Activated B cell treated with CpG ODN at 0.5 μM for 24 hours (primary cell): ENCODE measurements around the gene FBXW4. TPM values are rescaled to one million over a fixed set of nuclear protein-coding genes. Genes with fewer than 3 reads are reported as not detected.

Source experiments
- ATAC-seq: fragments of 200-7000 bp; cut with Tn5 transposase; one replicate; pipeline ENCODE4 v1.10.0; 2021; ENCODE audit warnings: low read depth, mild to moderate bottlenecking, moderate library complexity
- CTCF ChIA-PET: fragments of 350-600 bp; sonication (Branson Sonifier 250); formaldehyde crosslinking; loops from one replicate; lab custom pipeline; 2021; ENCODE audit warnings: antibody characterized with exemption; lab: Charles Lee
- POLR2A ChIA-PET: fragments of 350-600 bp; sonication (Branson Sonifier 250); formaldehyde crosslinking; loops from one replicate; lab custom pipeline; 2021; ENCODE audit warnings: antibody characterized with exemption; lab: Charles Lee
- DNase-seq: peaks from one replicate; pipeline ENCODE4 v3.0.0; 2022
- H3K27ac Mint-ChIP-seq: one replicate; pipeline ENCODE4 v1.8.0; 2020; ENCODE audit warnings: mixed read lengths
- H3K27me3 Mint-ChIP-seq: one replicate; pipeline ENCODE4 v1.8.0; 2021; ENCODE audit warnings: mixed read lengths
- H3K36me3 Mint-ChIP-seq: one replicate; pipeline ENCODE4 v1.8.0; 2021; ENCODE audit warnings: low read depth, mixed read lengths
- H3K4me1 Mint-ChIP-seq: one replicate; pipeline ENCODE4 v1.8.0; 2021; ENCODE audit warnings: mixed read lengths
- H3K4me3 Mint-ChIP-seq: one replicate; pipeline ENCODE4 v1.8.0; 2020; ENCODE audit warnings: mild to moderate bottlenecking, mixed read lengths
- H3K9me3 Mint-ChIP-seq: one replicate; pipeline ENCODE4 v1.8.0; 2020; ENCODE audit warnings: mixed read lengths
- CTCF ChIP-seq: fragments of 200-600 bp; IDR thresholded peaks from one replicate; pipeline ENCODE4 v1.8.0; 2022; ENCODE audit warnings: antibody characterized with exemption, mild to moderate bottlenecking
- intact Hi-C: fragments of 100-400 bp; cut with micrococcal nuclease; formaldehyde crosslinking; loops from one replicate; pipeline ENCODE4 v1.15.1; 2024
- total RNA-seq: library from RNA; stranded (reverse); gene quantifications from 2 replicates; pipeline ENCODE4 v1.2.3, GENCODE V29; 2022

FBXW4 gene
- total RNA-seq, 1 donor from 2014 or later: 74.2 TPM

- intact Hi-C loops: loop anchor here (10.0 kb wide), 1 partner anchor 511 kb away; the partner anchor contains the start of gene KAZALD1
- no peak for TF ChIP-seq CTCF
- DNase-seq: no peak
- no peaks in the 10 kb centered on the region for H3K27me3 Mint-ChIP-seq
- no peak for ATAC-seq
- CTCF ChIA-PET: no interaction called here
- peaks cover 27% of the 10 kb centered on the region for H3K36me3 Mint-ChIP-seq
- POLR2A ChIA-PET: interaction anchor here (0.6 kb wide), 2 partner anchors 16 to 17 kb away, joined by 3 to 6 read pairs; no protein-coding TSS in a partner anchor
- H3K4me3 Mint-ChIP-seq: no peak overlapping the region
- H3K9me3 Mint-ChIP-seq: peaks cover 2% of the 10 kb centered on the region
- H3K27ac Mint-ChIP-seq: no peak overlapping the region
- H3K4me1 Mint-ChIP-seq: peaks cover 4% of the 10 kb centered on the region
These were observed 119.3 kb downstream of the FBXW4 start for GRCh38 chr10:101575580-101576210.

GRCh38 chr10:101575091-101575490 lies 119.9 kb downstream of the FBXW4 start:
- no peak overlapping the region for H3K4me3 Mint-ChIP-seq
- H3K27me3 Mint-ChIP-seq: no peaks in the 10 kb centered on the region
- H3K9me3 Mint-ChIP-seq: peaks cover 2% of the 10 kb centered on the region
- peaks cover 7% of the 10 kb centered on the region for H3K4me1 Mint-ChIP-seq
- ATAC-seq (no peak), DNase-seq (no peak)
- no peak overlapping the region for H3K27ac Mint-ChIP-seq
- peaks cover 23% of the 10 kb centered on the region for H3K36me3 Mint-ChIP-seq
- intact Hi-C loops: loop anchor here (10.0 kb wide), 1 partner anchor 510 kb away; the partner anchor contains the start of gene KAZALD1
- ChIA-PET CTCF (no interaction called here), POLR2A (no interaction called here)
- TF ChIP-seq CTCF: no peak

GRCh38 chr10:101573885-101574753 lies 120.9 kb downstream of the FBXW4 start:
- no peak overlapping the region for H3K27ac Mint-ChIP-seq
- ChIA-PET CTCF (no interaction called here), POLR2A (no interaction called here)
- H3K4me1 Mint-ChIP-seq: peaks cover 16% of the 10 kb centered on the region
- no peak for ATAC-seq
- no peak for TF ChIP-seq CTCF
- intact Hi-C loops: loop anchor here (10.0 kb wide), 1 partner anchor 509 kb away; the partner anchor contains the start of gene KAZALD1
- H3K9me3 Mint-ChIP-seq: peaks cover 2% of the 10 kb centered on the region
- peaks cover 7% of the 10 kb centered on the region for H3K27me3 Mint-ChIP-seq
- DNase-seq: no peak
- H3K36me3 Mint-ChIP-seq: peaks cover 13% of the 10 kb centered on the region
- H3K4me3 Mint-ChIP-seq: no peak overlapping the region

- no peak overlapping the region for H3K27ac Mint-ChIP-seq
- DNase-seq: no peak
These were observed 122.2 kb downstream of the FBXW4 start for GRCh38 chr10:101572785-101573184.

More at GRCh38 chr10:101572785-101573184, 122.2 kb downstream of the FBXW4 start:
- POLR2A ChIA-PET: no interaction called here
- Mint-ChIP-seq H3K9me3 (peaks cover 2% of the 10 kb centered on the region), H3K27me3 (peaks cover 18% of the 10 kb centered on the region), H3K4me1 (peaks cover 16% of the 10 kb centered on the region), H3K4me3 (no peak overlapping the region), H3K36me3 (peaks cover 3% of the 10 kb centered on the region)
- no peak for TF ChIP-seq CTCF
- CTCF ChIA-PET: no interaction called here
- ATAC-seq: no peak
- intact Hi-C loops: loop anchor here (10.0 kb wide), 1 partner anchor 508 kb away; the partner anchor contains the start of gene KAZALD1
